NCI-H2196 treated with DMSO at 0.1 percent for 48 hours (cell line): ENCODE data around the gene PMFBP1.

ENCODE experiments used
- DNase-seq: peaks from one replicate; lab custom pipeline; 2025; ENCODE audit not compliant: unreplicated experiment; lab: John Stamatoyannopoulos, UW

The PMFBP1 gene

GRCh38 chr16:72131036-72131435, 40.9 kb downstream of the PMFBP1 start:
- no peak for DNase-seq

GRCh38 chr16:72129976-72130656, 41.8 kb downstream of the PMFBP1 start:
- no peak for DNase-seq

- DNase-seq: no peak
Observed at GRCh38 chr16:72128701-72129100, 43.3 kb downstream of the PMFBP1 start.

- DNase-seq: no peak
Observed at GRCh38 chr16:72126429-72126765, 45.6 kb downstream of the PMFBP1 start.

GRCh38 chr16:72125635-72126428, 46.1 kb downstream of the PMFBP1 start:
- no peak for DNase-seq

- DNase-seq: peak; percentile 17
Observed at GRCh38 chr16:72124761-72125634, 47.0 kb downstream of the PMFBP1 start.

- DNase-seq: no peak
Observed at GRCh38 chr16:72124148-72124547, 47.8 kb downstream of the PMFBP1 start.

- no peak for DNase-seq
Observed at GRCh38 chr16:72123426-72123825, 48.5 kb downstream of the PMFBP1 start.

GRCh38 chr16:72122916-72123315, 49.0 kb downstream of the PMFBP1 start:
- DNase-seq: no peak

GRCh38 chr16:72122308-72122707, 49.6 kb downstream of the PMFBP1 start:
- DNase-seq: no peak

GRCh38 chr16:72120026-72120425, 51.9 kb downstream of the PMFBP1 start:
- DNase-seq: no peak

GRCh38 chr16:72113616-72113945, 58.4 kb downstream of the PMFBP1 start:
- no peak for DNase-seq

- DNase-seq: no peak
Observed at GRCh38 chr16:72112906-72113615, 58.9 kb downstream of the PMFBP1 start.

GRCh38 chr16:72112452-72112792, 59.5 kb downstream of the PMFBP1 start:
- no peak for DNase-seq

GRCh38 chr16:72111657-72112451, 60.1 kb downstream of the PMFBP1 start:
- DNase-seq: no peak

GRCh38 chr16:72110662-72111615, 61.0 kb downstream of the PMFBP1 start:
- DNase-seq: no peak

GRCh38 chr16:72109966-72110530, 61.9 kb downstream of the PMFBP1 start:
- DNase-seq: no peak

- DNase-seq: no peak
Observed at GRCh38 chr16:72109300-72109699, 62.7 kb downstream of the PMFBP1 start.
